ENCODE results near the gene LYPD6.

Gene LYPD6

GRCh38 chr2:149409506-149409905 is 79.1 kb downstream of the LYPD6 start:
- no peak overlapping the region for H3K4me2 ChIP-seq (ENCODE audit: insufficient read depth, low read length)
- H4K20me1 ChIP-seq (ENCODE audit: insufficient read depth, low read length) = no peaks in the 10 kb centered on the region
- ATAC-seq (ENCODE audit: insufficient read depth, low read depth) = no peak
- no peaks in the 10 kb centered on the region for H3K4me1 ChIP-seq (ENCODE audit: insufficient read depth, low read length)
- H3K9me3 ChIP-seq (ENCODE audit: insufficient read depth, low read length, severe bottlenecking) = no peaks in the 10 kb centered on the region
- no peak overlapping the region for H3K27ac ChIP-seq (ENCODE audit: low read length)
- no peak overlapping the region for H2AFZ ChIP-seq (ENCODE audit: low read depth, low read length)
- TF ChIP-seq CTCF (IDR thresholded peaks at IDR 0.05; ENCODE audit: borderline replicate concordance, extremely low read depth, low read length, poor library complexity, severe bottlenecking) (no peak), EZH2 (IDR thresholded peaks at IDR 0.05; ENCODE audit: borderline replicate concordance, low read depth, low read length, severe bottlenecking) (no peak)
- no peaks in the 10 kb centered on the region for H3K36me3 ChIP-seq (ENCODE audit: insufficient read depth, low read length)
- H3K79me2 ChIP-seq (ENCODE audit: insufficient read depth, low read length) = no peaks in the 10 kb centered on the region
- DNase-seq = no peak
- H3K27me3 ChIP-seq (ENCODE audit: insufficient read depth, low read length, poor library complexity) = no peaks in the 10 kb centered on the region
- H3K4me3 ChIP-seq (ENCODE audit: low read depth in 1 of 2, low read length in 2 of 2) = no peak overlapping the region
- no peak overlapping the region for H3K9ac ChIP-seq (ENCODE audit: low read depth, low read length)

GRCh38 chr2:149410701-149411484 is 80.5 kb downstream of the LYPD6 start:
- H3K9ac ChIP-seq (ENCODE audit: low read depth, low read length) = no peak overlapping the region
- no peak for TF ChIP-seq CTCF (IDR thresholded peaks at IDR 0.05; ENCODE audit: borderline replicate concordance, extremely low read depth, low read length, poor library complexity, severe bottlenecking)
- TF ChIP-seq EZH2 (IDR thresholded peaks at IDR 0.05; ENCODE audit: borderline replicate concordance, low read depth, low read length, severe bottlenecking) = no peak

GRCh38 chr2:149413487-149413886 is 83.1 kb downstream of the LYPD6 start:
- no peaks in the 10 kb centered on the region for H3K27me3 ChIP-seq (ENCODE audit: insufficient read depth, low read length, poor library complexity)
- H3K9ac ChIP-seq (ENCODE audit: low read depth, low read length) = no peak overlapping the region
- ATAC-seq (ENCODE audit: insufficient read depth, low read depth) (no peak), DNase-seq (no peak)
- H3K36me3 ChIP-seq (ENCODE audit: insufficient read depth, low read length) = no peaks in the 10 kb centered on the region
- no peaks in the 10 kb centered on the region for H3K4me1 ChIP-seq (ENCODE audit: insufficient read depth, low read length)
- H3K4me2 ChIP-seq (ENCODE audit: insufficient read depth, low read length) = no peak overlapping the region
- H4K20me1 ChIP-seq (ENCODE audit: insufficient read depth, low read length) = no peaks in the 10 kb centered on the region
- H3K27ac ChIP-seq (ENCODE audit: low read length) = no peak overlapping the region
- H3K79me2 ChIP-seq (ENCODE audit: insufficient read depth, low read length) = no peaks in the 10 kb centered on the region
- no peak for TF ChIP-seq CTCF (IDR thresholded peaks at IDR 0.05; ENCODE audit: borderline replicate concordance, extremely low read depth, low read length, poor library complexity, severe bottlenecking)
- no peak for TF ChIP-seq EZH2 (IDR thresholded peaks at IDR 0.05; ENCODE audit: borderline replicate concordance, low read depth, low read length, severe bottlenecking)
- no peak overlapping the region for H3K4me3 ChIP-seq (ENCODE audit: low read depth in 1 of 2, low read length in 2 of 2)
- H3K9me3 ChIP-seq (ENCODE audit: insufficient read depth, low read length, severe bottlenecking) = no peaks in the 10 kb centered on the region
- H2AFZ ChIP-seq (ENCODE audit: low read depth, low read length) = no peak overlapping the region

More at GRCh38 chr2:149410701-149411484, 80.5 kb downstream of the LYPD6 start:
- Histone ChIP-seq H2AFZ (ENCODE audit: low read depth, low read length) (no peak overlapping the region), H4K20me1 (ENCODE audit: insufficient read depth, low read length) (no peaks in the 10 kb centered on the region), H3K9me3 (ENCODE audit: insufficient read depth, low read length, severe bottlenecking) (no peaks in the 10 kb centered on the region), H3K36me3 (ENCODE audit: insufficient read depth, low read length) (no peaks in the 10 kb centered on the region), H3K79me2 (ENCODE audit: insufficient read depth, low read length) (no peaks in the 10 kb centered on the region), H3K4me1 (ENCODE audit: insufficient read depth, low read length) (no peaks in the 10 kb centered on the region), H3K4me3 (ENCODE audit: low read depth in 1 of 2, low read length in 2 of 2) (no peak overlapping the region), H3K27me3 (ENCODE audit: insufficient read depth, low read length, poor library complexity) (no peaks in the 10 kb centered on the region), H3K4me2 (ENCODE audit: insufficient read depth, low read length) (no peak overlapping the region), H3K27ac (ENCODE audit: low read length) (no peak overlapping the region)
- DNase-seq = no peak
- no peak for ATAC-seq (ENCODE audit: insufficient read depth, low read depth)
